Measurements from ENCODE around the gene NPY.
"Not testable (repeated sequence)": the region's sequence is repeated elsewhere in the genome, so short reads cannot be mapped to it uniquely, and the experiment has no call there.

NPY gene

GRCh38 chr7:24283897-24284698 is at the start of gene NPY:
Gene NPY (plus strand): TSS chr7:24284190. CDS start chr7:24285241, 1,051 bp downstream.
- peak; percentile 38 for DNase-seq

- no peak for DNase-seq
These were observed 44.7 kb upstream of the NPY start for GRCh38 chr7:24239260-24239659.

- DNase-seq = no peak
These were observed 42.8 kb upstream of the NPY start for GRCh38 chr7:24241206-24241605.

GRCh38 chr7:24244554-24244953 is 39.4 kb upstream of the NPY start:
- no peak for DNase-seq

GRCh38 chr7:24245362-24245761 is 38.6 kb upstream of the NPY start:
- DNase-seq = no peak

GRCh38 chr7:24249266-24249665 is 34.7 kb upstream of the NPY start:
- no peak for DNase-seq

- no peak for DNase-seq
These were observed 32.4 kb upstream of the NPY start for GRCh38 chr7:24251568-24251967.

GRCh38 chr7:24255139-24255538 is 28.9 kb upstream of the NPY start:
- DNase-seq = no peak

- not testable (repeated sequence) for DNase-seq
These were observed 25.7 kb upstream of the NPY start for GRCh38 chr7:24258324-24258723.

- no peak for DNase-seq
These were observed 12.1 kb upstream of the NPY start for GRCh38 chr7:24271938-24272337.

GRCh38 chr7:24279512-24279911 is 4.5 kb upstream of the NPY start:
- DNase-seq = no peak

- DNase-seq = no peak
These were observed 465 bp upstream of the NPY start for GRCh38 chr7:24283554-24283896.

GRCh38 chr7:24284699-24285506 is 913 bp downstream of the NPY start:
- DNase-seq = no peak

- no peak for DNase-seq
These were observed 6.1 kb downstream of the NPY start for GRCh38 chr7:24290004-24290641.

GRCh38 chr7:24291271-24291670 is 7.3 kb downstream of the NPY start:
- no peak for DNase-seq

GRCh38 chr7:24297362-24297761 is 13.4 kb downstream of the NPY start:
- DNase-seq = no peak

- DNase-seq = no peak
These were observed 14.7 kb downstream of the NPY start for GRCh38 chr7:24298696-24299095.

- no peak for DNase-seq
These were observed 15.2 kb downstream of the NPY start for GRCh38 chr7:24299192-24299591.

GRCh38 chr7:24301703-24302102 is 17.7 kb downstream of the NPY start:
- no peak for DNase-seq

GRCh38 chr7:24304494-24305095 is 20.6 kb downstream of the NPY start:
- no peak for DNase-seq

GRCh38 chr7:24307326-24307725 is 23.3 kb downstream of the NPY start:
- DNase-seq = no peak

- no peak for DNase-seq
These were observed 28.6 kb downstream of the NPY start for GRCh38 chr7:24312588-24312987.

- DNase-seq = no peak
These were observed 29.8 kb downstream of the NPY start for GRCh38 chr7:24313777-24314176.
